NK-92 (cell line): Measurements from ENCODE around the gene GRIK4.

ENCODE experiments used
- DNase-seq: peaks from one replicate; lab custom pipeline; 2025; ENCODE audit not compliant: unreplicated experiment; lab: John Stamatoyannopoulos, UW

The GRIK4 gene

GRCh38 chr11:120505801-120506425 is 5.6 kb upstream of the GRIK4 start:
- DNase-seq = no peak

DNA sequence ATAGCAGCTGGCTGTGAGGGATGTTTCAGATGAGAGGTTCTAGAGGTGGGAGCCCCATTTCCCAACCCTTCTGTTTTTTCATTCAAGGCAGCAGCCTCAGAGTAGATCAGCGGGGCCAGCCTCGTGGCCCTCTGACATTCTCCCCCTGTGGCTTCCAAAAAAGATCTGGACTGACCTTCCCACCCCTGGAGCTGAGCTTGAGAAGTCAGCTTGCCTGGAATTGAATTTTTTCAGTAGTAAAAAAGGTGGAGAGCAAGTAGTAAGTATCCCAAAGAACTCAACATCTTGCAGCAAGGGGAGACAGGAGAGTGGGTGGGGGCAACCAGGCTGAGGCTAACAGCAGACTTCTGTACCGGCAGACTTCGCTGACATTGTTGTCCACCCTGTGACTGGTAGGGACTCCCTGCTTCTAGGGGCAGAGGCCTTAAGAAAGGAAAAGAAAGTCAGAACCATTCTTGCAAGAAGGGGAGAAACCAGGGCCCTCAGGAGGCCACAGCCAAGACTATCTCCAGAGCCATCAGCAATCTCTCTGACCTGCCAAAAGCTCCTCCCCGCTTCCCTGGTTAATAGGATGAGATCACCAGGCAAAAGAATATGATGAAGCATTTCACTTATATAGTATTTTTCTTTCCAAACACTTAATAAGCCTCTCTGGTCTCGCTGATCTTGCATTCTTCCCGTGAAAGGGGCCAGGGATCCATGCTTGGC is 2.0 kb upstream of the GRIK4 start:
- DNase-seq = no peak

DNA sequence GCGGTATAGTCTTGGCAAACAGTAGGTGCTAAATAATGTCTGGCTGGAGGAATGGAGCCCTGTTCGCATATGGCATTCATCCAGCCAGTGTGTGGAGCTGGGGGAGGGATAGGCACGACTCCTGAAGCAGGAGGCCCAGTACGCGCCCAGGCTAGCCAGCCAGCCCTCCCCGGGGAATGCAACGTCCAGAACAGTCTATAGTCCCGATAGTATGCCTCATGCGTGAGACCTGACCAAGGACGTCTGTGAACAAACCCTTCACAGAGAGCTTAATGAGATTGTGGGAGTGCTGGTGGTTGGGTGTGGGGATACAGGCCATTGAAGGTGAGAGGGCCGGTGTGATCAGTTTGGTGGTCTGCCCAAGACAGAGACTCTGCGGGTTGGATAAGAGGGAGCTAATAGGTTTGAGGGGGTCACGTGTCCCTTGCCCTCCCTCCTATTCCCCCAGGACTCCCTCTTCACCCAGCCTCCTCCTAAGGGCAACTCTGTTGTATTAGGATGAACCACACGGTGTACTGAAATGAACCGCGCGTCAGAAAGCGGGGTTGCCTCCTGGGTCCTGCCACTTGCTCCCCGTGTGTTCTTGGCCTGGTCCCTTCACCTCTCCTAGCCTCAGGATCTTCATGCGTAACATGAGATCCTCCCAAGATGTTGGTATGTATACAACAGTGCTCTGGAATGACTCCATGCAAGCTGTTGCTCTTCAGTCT is 987 bp upstream of the GRIK4 start:
- no peak for DNase-seq

- DNase-seq = no peak
These were observed 531 bp downstream of the GRIK4 start for GRCh38 chr11:120511820-120512738.

DNA sequence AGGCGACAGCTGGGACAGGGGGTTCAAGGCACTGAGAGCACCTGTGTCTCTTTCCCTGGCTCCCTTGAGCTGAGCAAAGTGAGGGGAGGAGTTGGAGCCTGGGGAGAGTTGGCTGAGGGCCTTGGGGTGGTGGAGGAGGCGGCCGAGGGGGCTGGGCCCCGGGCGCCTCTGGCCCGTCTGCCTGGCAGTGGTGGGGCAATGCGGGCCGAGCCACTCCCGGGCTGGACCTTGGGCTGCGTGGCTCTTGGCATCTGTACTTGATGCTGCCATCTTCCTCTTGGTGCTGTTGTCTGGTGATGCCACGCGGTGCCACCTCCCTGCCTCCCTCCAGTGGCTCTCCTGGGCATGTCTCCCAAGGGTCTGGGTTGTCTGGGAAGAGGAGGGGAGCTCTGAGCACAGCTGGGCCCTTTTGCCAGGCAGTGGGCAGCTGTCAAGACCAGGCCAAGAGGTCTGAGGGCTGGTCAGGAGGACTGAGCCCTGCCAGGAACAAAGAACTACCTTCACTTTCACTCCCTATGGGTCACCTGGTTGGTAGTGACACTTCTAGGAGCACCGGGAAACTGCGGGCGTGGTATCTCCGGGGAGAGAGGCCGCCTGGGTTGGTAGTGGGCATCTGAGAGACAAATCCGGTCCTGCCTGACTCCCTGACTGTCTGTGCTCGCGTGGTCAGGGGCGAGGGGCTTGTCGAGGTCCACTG is 1.3 kb downstream of the GRIK4 start:
- no peak for DNase-seq

DNA sequence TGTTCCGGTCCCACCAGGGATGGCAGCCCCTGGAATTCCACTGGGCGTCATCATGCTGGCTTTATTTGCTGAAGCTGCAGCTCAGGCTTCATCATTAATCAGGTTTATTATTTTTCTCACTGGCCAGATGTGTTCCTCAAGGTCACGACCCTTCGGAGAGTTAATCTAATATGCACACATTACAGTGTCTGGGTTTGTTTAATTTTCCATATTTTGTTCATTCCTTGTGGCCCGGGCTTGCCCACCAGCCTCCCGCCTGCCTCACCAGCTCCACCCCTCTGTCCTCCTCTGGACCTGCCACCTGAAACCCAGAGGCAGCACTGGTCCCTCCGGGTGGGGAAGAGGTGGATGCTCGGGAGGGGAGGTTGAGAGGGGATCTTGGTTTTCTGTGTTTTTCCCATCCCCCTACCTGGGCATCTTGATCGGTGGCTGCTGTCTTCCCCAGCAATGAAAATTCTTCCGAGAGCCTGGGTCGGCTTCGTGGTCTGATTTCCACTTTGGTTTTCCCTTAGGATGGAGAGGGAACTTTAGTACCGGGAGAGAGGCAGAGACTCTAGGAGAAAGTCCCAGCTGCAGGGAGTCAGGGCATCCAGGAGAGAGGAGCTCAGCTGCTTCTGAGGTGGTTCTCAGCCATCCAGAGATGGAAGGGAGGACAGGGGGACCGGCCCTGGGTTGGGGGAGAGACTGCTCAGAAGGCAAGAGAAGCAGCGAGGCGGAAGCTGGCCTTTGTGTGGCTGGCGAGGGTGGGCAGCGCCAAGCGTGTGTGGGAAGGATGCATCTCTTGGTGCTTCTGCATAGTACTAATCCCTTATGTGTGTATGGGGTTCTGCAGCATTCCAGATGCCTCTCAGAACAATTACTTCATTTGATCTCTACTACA is 2.1 kb downstream of the GRIK4 start:
- no peak for DNase-seq

DNA sequence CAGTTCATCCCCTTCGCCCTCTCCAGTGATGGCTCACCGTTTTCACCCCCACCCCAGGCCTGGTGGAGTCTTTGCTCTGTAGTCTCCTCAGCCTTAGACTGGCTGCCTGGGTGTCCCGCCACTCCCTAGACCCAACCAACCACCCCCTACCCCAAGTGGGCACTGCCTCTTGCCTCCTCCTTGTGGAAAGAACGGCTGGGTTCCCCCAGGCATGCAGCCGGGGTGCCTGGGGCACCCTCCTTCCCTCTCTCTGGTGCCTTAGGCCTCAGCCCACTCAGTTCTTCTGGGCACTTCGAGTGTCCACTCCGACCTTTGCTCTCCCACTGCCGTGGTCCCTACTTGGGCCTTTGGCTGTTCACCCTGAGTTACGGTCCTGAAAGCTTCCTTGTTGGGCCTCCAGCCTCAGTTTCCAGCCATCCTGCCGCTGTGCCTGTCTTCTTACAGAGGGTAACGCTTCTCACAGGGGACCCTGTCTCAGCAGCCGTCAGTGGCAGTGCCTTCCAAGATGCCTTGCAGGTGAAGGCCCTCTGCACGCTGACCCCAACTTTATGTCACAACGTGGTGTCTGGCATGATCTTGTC is 3.1 kb downstream of the GRIK4 start:
- no peak for DNase-seq

- DNase-seq = no peak
These were observed 3.7 kb downstream of the GRIK4 start for GRCh38 chr11:120515186-120515723.

DNA sequence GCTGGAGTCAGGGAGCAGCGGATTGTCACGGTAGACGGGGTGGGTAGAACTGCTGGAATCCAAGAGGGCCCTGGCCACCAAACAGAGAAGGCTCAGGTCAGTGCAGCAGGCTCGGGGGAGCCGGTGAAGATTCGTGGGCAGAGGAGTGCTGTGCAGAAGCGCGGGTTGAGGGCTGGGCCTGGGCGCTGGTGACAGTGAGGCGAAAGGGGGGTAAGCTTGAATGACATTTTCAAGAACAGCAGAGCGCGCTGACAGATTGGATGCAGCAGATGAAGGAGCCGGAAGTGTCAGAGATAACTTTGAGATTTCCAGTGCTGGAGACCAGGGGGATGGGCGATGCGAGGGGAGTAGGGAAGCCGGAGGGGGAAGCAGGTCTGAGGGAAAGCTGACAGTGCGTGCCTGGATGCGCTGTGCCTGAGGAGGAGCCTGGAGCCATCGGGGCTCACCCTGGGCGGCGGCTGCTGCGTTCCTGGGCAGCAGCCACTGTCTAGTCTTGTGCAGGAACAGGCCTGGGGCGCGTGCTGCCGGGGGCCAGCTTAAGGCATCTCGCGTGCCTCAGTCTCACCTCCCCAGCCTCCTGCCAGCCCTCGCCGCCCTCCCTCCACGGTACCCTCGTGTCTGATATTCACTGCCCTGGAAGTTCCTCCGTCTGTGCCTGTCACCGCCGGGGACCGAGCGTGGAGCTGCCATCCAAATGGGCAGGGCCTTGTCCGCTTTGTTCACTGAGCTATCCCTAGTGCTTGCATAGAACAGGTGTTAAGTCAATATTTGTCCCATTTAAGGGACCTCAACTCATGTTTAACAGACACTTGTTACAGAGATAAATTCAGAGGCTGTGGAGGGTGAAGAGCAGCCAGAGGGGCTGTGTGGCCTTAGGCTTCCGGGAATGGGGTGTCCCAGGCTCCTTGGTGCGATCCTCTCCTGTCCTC is 5.2 kb downstream of the GRIK4 start:
- no peak for DNase-seq

- no peak for DNase-seq
These were observed 5.8 kb downstream of the GRIK4 start for GRCh38 chr11:120517390-120517761.

- DNase-seq = no peak
These were observed 6.3 kb downstream of the GRIK4 start for GRCh38 chr11:120517801-120518291.

DNA sequence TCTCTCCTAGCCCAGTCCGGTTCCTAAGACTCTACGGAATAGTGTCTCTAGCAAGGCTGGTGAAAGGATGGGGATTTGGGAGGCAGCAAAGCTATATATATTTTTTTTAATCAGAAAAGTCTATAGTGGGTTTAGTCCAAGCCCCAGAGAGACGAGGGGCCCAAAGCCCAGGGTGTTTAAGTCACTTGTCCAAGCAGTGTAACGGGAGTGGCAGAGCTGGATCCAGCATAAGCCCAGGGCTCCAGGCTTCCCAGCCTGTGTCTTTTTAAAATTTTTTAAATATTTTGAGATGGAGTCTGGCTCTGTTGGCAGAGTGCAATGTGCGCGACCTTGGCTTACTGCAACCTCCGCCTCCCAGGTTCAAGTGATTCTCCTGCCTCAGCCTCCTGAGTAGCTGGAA is 6.8 kb downstream of the GRIK4 start:
- no peak for DNase-seq

- no peak for DNase-seq
These were observed 7.9 kb downstream of the GRIK4 start for GRCh38 chr11:120519474-120519873.

GRCh38 chr11:120520091-120520822 is 8.7 kb downstream of the GRIK4 start:
- DNase-seq = no peak

GRCh38 chr11:120521176-120521575 is 9.6 kb downstream of the GRIK4 start:
- DNase-seq = no peak

DNA sequence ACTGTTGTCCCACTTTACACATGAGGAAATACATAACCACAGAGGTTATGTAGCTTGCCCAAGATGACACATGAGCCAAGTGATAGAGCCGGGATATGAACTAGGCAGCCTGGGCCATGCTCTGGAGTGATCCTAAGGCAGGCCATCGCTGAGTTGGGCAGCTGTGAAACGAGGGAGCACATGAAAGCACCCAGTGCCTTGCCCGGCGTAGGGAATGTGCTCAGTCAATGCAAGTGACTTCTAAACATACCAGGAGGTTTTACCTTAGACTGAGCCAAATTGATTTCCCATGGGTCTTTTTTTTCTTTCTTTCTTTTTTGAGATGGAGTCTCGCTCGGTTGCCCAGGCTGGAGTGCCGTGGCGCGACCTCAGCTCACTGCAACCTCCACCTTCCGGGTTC is 10.5 kb downstream of the GRIK4 start:
- DNase-seq = no peak

- no peak for DNase-seq
These were observed 11.2 kb downstream of the GRIK4 start for GRCh38 chr11:120522736-120523135.
